OCI-LY1 (cell line): ENCODE results near the gene FUT9.

Experiments used
- CTCF ChIP-seq: fragments of 200-600 bp; sonication (generic), shearing (Covaris generic); IDR thresholded peaks from 2 replicates; pipeline ENCODE4 v1.5.1; 2017; ENCODE audit warnings: mild to moderate bottlenecking, antibody characterized with exemption, low read length, moderate library complexity, mixed read lengths
- EZH2 ChIP-seq: fragments of 200-600 bp; sonication (generic), shearing (Covaris generic); IDR thresholded peaks from 2 replicates; pipeline ENCODE4 v1.8.0; 2017; ENCODE audit warnings: borderline replicate concordance, mixed run types, mild to moderate bottlenecking, antibody characterized with exemption, low read length, moderate library complexity, mixed read lengths

- no peak for TF ChIP-seq CTCF
- no peak for TF ChIP-seq EZH2
Observed at GRCh38 chr6:96138406-96138805, 122.6 kb downstream of the FUT9 start.
